ENCODE measurements around the gene IFNGR2. TPM values are rescaled to one million over a fixed set of nuclear protein-coding genes. Genes with fewer than 3 reads are reported as not detected.
A peak's percentile ranks its signal among the peaks of the same experiment; 100 is the strongest.

The IFNGR2 gene
- total and polyA plus RNA-seq, 2 of the 13 experiments (the other 11 are each of a cell fraction or from before 2014, with no cell fraction given) = 61.3 to 117 TPM

- TF ChIP-seq FOXP1 (IDR thresholded peaks at IDR 0.05) (no peak), FOXP1 (CRISPR knock-in tag; IDR thresholded peaks at IDR 0.05) (no peak), ZSCAN22 (CRISPR knock-in tag; IDR thresholded peaks at IDR 0.05) (no peak), GATAD1 (CRISPR knock-in tag; IDR thresholded peaks at IDR 0.05) (peak; percentile 77; the same call in 1 of the 2 replicates), ZNF7 (CRISPR knock-in tag; IDR thresholded peaks at IDR 0.05) (no peak), ZNF20 (CRISPR knock-in tag; IDR thresholded peaks at IDR 0.05) (no peak), PHF21A (CRISPR knock-in tag; IDR thresholded peaks at IDR 0.05) (peak; percentile 92), KLF9 (CRISPR knock-in tag; IDR thresholded peaks at IDR 0.05; ENCODE audit: low read depth) (no peak), MXD1 (CRISPR knock-in tag; IDR thresholded peaks at IDR 0.05) (peak; percentile 27; the same call in 1 of the 2 replicates), SP4 (CRISPR knock-in tag; IDR thresholded peaks at IDR 0.05) (0 out of 2 replicates have a peak, but pooled peaks have one; percentile 16), FIP1L1 (IDR thresholded peaks at IDR 0.05; ENCODE audit: borderline replicate concordance, insufficient read depth, low read depth, low read length) (no peak), ZNF816 (CRISPR knock-in tag; IDR thresholded peaks at IDR 0.05; ENCODE audit: borderline replicate concordance) (no peak), ZNF142 (CRISPR knock-in tag; IDR thresholded peaks at IDR 0.05) (peak; percentile 32; the same call in 1 of the 2 replicates), TOPORS (CRISPR knock-in tag; IDR thresholded peaks at IDR 0.05) (peak; percentile 40; the same call in 1 of the 2 replicates), RXRB (CRISPR knock-in tag; IDR thresholded peaks at IDR 0.05; ENCODE audit: borderline replicate concordance) (peak; percentile 33; the same call in 1 of the 2 replicates), CEBPG (CRISPR knock-in tag; IDR thresholded peaks at IDR 0.05) (no peak), ZNF17 (CRISPR knock-in tag; IDR thresholded peaks at IDR 0.05) (no peak), ZNF557 (CRISPR knock-in tag; IDR thresholded peaks at IDR 0.05) (no peak), RFX1 (IDR thresholded peaks at IDR 0.05) (no peak), ZNF382 (CRISPR knock-in tag; IDR thresholded peaks at IDR 0.05; ENCODE audit: borderline replicate concordance) (no peak), ZSCAN21 (CRISPR knock-in tag; IDR thresholded peaks at IDR 0.05; ENCODE audit: borderline replicate concordance) (peak; percentile 78), NCOA1 (CRISPR knock-in tag; IDR thresholded peaks at IDR 0.05) (no peak), ZNF460 (CRISPR knock-in tag; IDR thresholded peaks at IDR 0.05; ENCODE audit: borderline replicate concordance) (no peak), GMEB2 (CRISPR knock-in tag; IDR thresholded peaks at IDR 0.05; ENCODE audit: low read depth) (no peak), ZNF543 (CRISPR knock-in tag; IDR thresholded peaks at IDR 0.05) (no peak; the same call in 1 of the 2 replicates)
These were observed 76.7 kb downstream of the IFNGR2 start, which contains the start of gene TMEM50B (continued) for GRCh38 chr21:33479679-33480480.

All from HepG2 (cell line).